MM.1S (cell line): ENCODE results near the gene BANP.

Experiments
- CTCF ChIP-seq: fragments of 300-600 bp; sonication (generic); IDR thresholded peaks from 2 replicates; pipeline ENCODE4 v1.5.1; 2016; ENCODE audit warnings: antibody characterized with exemption, low read length, mixed read lengths
- EZH2 ChIP-seq: fragments of 300-600 bp; sonication (generic); optimal IDR thresholded peaks from 2 replicates; pipeline ENCODE3; 2017; ENCODE audit warnings: low read depth, mild to moderate bottlenecking, antibody characterized with exemption, low read length, mixed read lengths
- EZH2phosphoT487 ChIP-seq: fragments of 300-600 bp; sonication (generic); IDR thresholded peaks from 2 replicates; pipeline ENCODE4 v1.6.1; 2018; ENCODE audit warnings: antibody characterized with exemption, low read length

- TF ChIP-seq CTCF: no peak
- no peak for TF ChIP-seq EZH2phosphoT487
- TF ChIP-seq EZH2: no peak
Observed at GRCh38 chr16:87973717-87974116, 22.5 kb downstream of the BANP start.
